Large intestine (tissue), 3 donors: ENCODE results near the gene POLR2J. TPM values are rescaled to one million over a fixed set of nuclear protein-coding genes. Genes with fewer than 3 reads are reported as not detected.
A peak's percentile ranks its signal among the peaks of the same experiment; 100 is the strongest.

Experiments
- DNase-seq, 2 donors: peaks; one replicate each; pipeline versions ENCODE4 v3.0.0 to v3.0.0-alpha.2; 2013
- H3K27ac ChIP-seq: one replicate; pipeline ENCODE4 v1.5.1; 2013; ENCODE audit warnings: low read length
- H3K27me3 ChIP-seq: 2 replicates; pipeline ENCODE4 v1.6.1; 2013; ENCODE audit warnings: low read length; ENCODE audit not compliant: control insufficient read depth, insufficient read depth
- H3K36me3 ChIP-seq: 2 replicates; pipeline ENCODE4 v1.6.1; 2013; ENCODE audit warnings: low read length; ENCODE audit not compliant: control insufficient read depth, insufficient read depth
- H3K4me1 ChIP-seq: one replicate; pipeline ENCODE4 v1.6.1; 2013; ENCODE audit warnings: low read length; ENCODE audit not compliant: control insufficient read depth, insufficient read depth
- H3K4me3 ChIP-seq: one replicate; pipeline ENCODE4 v1.5.1; 2013; ENCODE audit warnings: low read length
- H3K9me3 ChIP-seq: one replicate; pipeline ENCODE4 v1.6.1; 2013; ENCODE audit warnings: mild to moderate bottlenecking, low read depth, low read length, moderate library complexity; ENCODE audit not compliant: control insufficient read depth
- WGBS: methylation state at CpG from one replicate; pipeline ENCODE4 v1.1.5; 2013; ENCODE audit warnings: low lambda C conversion rate; ENCODE audit not compliant: insufficient coverage; 5-methylcytosine and 5-hydroxymethylcytosine counted together
- polyA plus RNA-seq: library from polyadenylated mRNA; unstranded; fragments of 120-200 nt; gene quantifications from one replicate; pipeline ENCODE4 v1.2.1, GENCODE V29; 2013

POLR2J gene
- polyA plus RNA-seq, 1 donor: 50.7 TPM

DNA sequence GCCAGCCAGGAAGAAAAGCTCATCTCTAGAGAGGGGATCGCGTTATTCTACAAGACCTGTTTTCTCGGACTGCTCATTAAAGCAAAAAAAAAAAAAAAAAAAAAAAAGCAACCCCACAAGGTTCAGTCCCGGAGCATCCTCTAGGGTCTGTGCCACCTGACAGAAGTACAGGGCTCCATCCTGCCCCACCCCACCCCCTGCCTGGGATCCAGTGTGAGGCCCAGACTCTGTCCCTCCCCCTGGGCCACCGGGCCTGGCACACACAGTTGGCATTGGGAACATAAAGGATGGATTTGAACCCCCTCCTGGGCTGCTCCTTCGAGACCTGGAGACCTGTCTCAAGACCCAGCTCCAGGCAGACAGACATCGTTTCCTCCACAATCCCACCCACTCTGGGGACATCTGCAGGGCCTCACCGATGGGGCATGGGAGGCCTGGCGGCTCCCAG is 44.7 kb downstream of the POLR2J start:
- no CpG with 5 or more reads among the region's 9 CpGs for WGBS
- DNase-seq: no peak

DNA sequence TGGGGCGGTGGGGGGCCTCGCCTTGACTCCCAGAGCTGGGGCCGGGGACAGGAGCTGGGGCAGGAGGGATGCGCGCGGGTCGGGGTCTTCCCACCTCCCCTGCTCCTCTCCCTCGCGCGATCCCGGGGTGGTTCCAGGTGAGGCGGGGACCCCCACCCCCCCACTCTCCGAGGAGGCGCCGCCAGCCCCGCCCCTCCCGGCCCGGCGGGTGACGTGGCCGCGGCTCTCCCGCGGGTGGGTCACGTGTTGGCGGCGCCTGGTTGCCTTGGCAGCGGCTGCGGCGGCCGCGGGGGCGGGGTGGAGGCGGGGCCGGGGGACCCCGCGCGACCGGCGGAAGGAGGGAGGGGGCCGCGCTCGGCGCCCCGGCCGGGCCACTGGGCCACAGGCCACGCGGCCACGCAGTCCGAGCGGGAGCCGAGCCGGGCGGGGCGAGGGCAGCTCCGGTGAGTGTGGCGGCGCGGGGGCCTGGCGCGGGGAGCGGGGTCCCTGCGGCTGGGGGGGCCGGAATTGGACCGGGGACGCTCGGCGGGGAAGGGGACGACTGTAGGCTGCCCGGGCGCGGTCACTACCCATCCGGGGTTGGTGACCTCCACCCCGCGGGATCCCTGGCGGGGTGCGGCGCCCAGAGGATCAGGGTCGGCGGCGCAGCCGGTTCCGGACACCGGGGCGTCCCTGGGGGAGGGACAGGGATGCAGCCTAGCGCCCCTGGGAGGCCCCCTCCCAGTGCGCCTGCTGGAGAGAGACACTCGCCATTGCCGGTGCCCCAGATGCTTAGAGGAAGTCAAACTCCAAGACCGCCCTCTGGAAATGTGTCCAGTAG is 45.3 kb downstream of the POLR2J start, which contains the start of gene ORAI2:
Gene ORAI2, plus strand, starts transcription at position 357 of the 820 bp plus-strand sequence. CDS start 5,382 bp downstream, outside the sequence.
- peak; percentile 48 to 62 for DNase-seq
- no peaks in the 10 kb centered on the region for H3K36me3 ChIP-seq
- peaks cover 15% of the 10 kb centered on the region for H3K4me1 ChIP-seq
- no peak within 1 kb of the TSS for H3K27ac ChIP-seq
- no CpG with 5 or more reads among the region's 90 CpGs for WGBS
- H3K4me3 ChIP-seq: peak within 1 kb of the TSS; percentile 76
- H3K9me3 ChIP-seq: no peaks in the 10 kb centered on the region
- H3K27me3 ChIP-seq: no peaks in the 10 kb centered on the region

More for the DNA sequence above, 44.7 kb downstream of the POLR2J start:
- Histone ChIP-seq H3K27ac (no peak overlapping the region), H3K9me3 (no peaks in the 10 kb centered on the region), H3K4me3 (peak overlapping the region; percentile 76), H3K27me3 (no peaks in the 10 kb centered on the region), H3K36me3 (peaks cover under 1% of the 10 kb centered on the region), H3K4me1 (peaks cover 15% of the 10 kb centered on the region)

DNA sequence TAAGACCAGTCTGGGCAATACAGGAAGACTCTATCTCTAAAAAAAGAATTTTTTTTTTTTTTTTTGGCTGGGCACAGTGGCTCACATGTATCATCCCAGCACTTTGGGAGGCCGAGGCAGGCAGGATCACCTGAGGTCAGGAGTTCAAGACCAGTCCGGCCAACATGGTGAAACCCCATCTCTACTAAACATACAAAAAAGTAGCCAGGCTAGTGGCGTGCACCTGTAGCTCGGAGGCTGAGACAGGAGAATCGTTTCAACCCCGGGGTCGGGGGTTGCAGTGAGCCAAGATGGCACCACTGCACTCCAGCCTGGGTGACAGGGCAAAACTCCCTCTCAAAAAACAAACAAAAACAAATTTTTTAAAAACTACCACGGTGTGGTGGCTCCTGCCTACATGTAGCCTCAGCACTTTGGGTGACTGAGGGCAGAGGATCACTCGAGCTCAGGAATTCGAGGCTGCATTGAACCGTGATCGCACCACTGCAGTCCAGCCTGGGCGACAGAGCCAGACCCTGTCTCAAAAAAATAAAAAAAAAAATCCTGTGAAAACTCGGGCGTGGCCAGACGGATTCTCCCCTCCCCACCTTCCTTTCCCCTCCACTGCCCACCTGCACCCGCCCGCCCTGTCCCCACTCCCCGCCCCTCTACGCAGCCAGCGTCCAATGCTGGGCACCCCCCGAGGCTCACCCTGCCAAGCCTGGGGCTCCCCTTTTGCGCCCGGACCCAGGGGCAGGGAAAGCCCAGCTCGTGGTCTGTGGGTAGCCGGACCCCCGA is 46.1 kb downstream of the POLR2J start:
- Histone ChIP-seq H3K4me1 (peaks cover 15% of the 10 kb centered on the region), H3K4me3 (peak overlapping the region; percentile 68), H3K27me3 (no peaks in the 10 kb centered on the region), H3K36me3 (no peaks in the 10 kb centered on the region), H3K27ac (no peak overlapping the region), H3K9me3 (no peaks in the 10 kb centered on the region)
- no CpG with 5 or more reads among the region's 27 CpGs for WGBS
- peak in 1 of 2 donors; percentile 25 for DNase-seq

GRCh38 chr7:102431617-102432298 is 47.0 kb downstream of the POLR2J start:
- peaks cover 6% of the 10 kb centered on the region for H3K36me3 ChIP-seq
- DNase-seq: peak in 1 of 2 donors; percentile 58
- WGBS: 40% methylated on average over 2 of the region's 17 CpGs
- H3K4me3 ChIP-seq: peak overlapping the region; percentile 6
- no peaks in the 10 kb centered on the region for H3K27me3 ChIP-seq
- no peaks in the 10 kb centered on the region for H3K9me3 ChIP-seq
- peaks cover 15% of the 10 kb centered on the region for H3K4me1 ChIP-seq
- peak overlapping the region; percentile 33 for H3K27ac ChIP-seq

DNA sequence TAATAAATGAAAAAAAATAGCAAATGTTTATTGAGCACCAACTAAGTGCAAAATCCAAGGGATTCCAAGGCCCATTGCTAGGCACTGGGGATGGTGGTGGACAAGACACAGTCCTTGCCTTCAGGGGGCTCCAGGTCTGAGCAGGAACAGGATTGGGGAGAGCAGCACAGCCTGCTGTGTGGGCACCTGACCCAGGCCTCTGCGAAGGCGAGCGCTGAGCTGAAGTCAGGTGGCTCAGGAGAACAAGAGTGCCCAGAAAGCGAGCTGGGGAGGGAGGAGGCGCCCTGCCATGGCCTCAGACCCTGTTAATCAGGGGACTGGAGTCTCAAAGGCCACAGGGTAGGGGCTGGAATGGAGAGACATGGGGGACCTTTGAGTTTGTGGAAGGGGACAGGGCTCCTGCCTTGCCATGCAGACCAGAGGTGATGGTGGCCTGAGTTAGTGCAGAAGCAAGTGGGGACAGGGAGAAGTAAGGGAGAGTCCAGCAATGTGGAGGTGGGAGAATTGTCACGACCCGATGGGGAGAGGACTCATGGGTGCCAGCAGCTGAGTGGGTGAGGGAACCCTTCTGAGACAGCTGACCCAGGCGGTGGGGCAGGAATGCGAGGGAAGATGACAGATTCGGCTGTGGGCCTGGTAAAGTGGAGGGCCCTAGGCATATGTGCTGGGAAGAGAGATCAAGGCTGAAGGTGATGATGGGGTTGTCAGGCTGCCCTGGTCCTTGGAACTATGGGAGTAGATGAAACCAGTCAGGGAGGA is 49.4 kb downstream of the POLR2J start:
- Histone ChIP-seq H3K4me1 (peaks cover 13% of the 10 kb centered on the region), H3K4me3 (no peak overlapping the region), H3K27ac (no peak overlapping the region), H3K27me3 (no peaks in the 10 kb centered on the region), H3K36me3 (peaks cover 30% of the 10 kb centered on the region), H3K9me3 (no peaks in the 10 kb centered on the region)
- no CpG with 5 or more reads among the region's 10 CpGs for WGBS
- DNase-seq: no peak

- Histone ChIP-seq H3K27ac (no peak overlapping the region), H3K4me1 (peaks cover 4% of the 10 kb centered on the region), H3K4me3 (no peak overlapping the region), H3K36me3 (peaks cover 38% of the 10 kb centered on the region), H3K9me3 (no peaks in the 10 kb centered on the region), H3K27me3 (no peaks in the 10 kb centered on the region)
- DNase-seq: no peak
- no CpG with 5 or more reads among the region's 5 CpGs for WGBS
Observed at GRCh38 chr7:102427019-102427405, 51.7 kb downstream of the POLR2J start.

DNA sequence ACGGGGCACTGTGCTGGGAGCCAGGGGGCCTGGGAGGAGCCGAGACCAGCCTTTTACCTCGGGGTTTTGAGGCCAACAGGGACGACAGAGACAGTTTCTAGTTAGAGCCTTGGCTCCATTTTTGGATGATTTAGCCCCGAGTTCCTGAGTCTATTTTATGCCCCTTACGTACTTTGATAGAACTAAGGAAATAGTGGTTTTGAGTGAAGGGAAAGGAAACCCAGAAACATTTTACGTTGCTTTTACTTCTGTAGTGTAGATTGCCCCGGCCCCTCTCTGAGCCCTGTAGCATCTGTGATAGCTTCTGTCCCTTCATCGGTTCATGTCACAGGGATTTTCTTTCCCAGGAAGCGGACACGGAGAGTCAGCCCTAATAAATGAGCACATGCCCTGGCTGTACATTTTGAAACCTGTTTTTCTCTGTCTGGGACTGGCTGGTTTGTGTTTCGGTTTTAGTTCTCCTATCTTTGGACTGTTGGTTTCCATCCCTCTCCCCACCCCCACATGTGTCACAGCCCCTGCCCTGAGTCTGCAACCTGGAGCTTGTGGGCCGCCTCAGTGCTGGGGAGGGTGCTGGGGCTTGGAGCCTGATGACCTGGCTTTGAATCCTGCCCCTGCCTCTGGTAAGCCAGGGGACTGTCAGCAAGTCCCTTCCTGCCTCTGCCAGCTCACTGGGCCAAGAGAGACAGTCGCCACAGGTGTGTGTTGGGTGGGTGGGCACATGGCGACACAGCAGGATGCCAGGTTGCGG is 52.3 kb downstream of the POLR2J start:
- Histone ChIP-seq H3K36me3 (peaks cover 38% of the 10 kb centered on the region), H3K4me3 (no peak overlapping the region), H3K4me1 (no peaks in the 10 kb centered on the region), H3K9me3 (no peaks in the 10 kb centered on the region), H3K27ac (peak overlapping the region; percentile 46), H3K27me3 (no peaks in the 10 kb centered on the region)
- no peak for DNase-seq
- no CpG with 5 or more reads among the region's 16 CpGs for WGBS

- DNase-seq: peak in 1 of 2 donors; percentile 36
- Histone ChIP-seq H3K9me3 (no peaks in the 10 kb centered on the region), H3K27ac (peak overlapping the region; percentile 46), H3K36me3 (peaks cover 41% of the 10 kb centered on the region), H3K4me3 (no peak overlapping the region), H3K4me1 (no peaks in the 10 kb centered on the region), H3K27me3 (no peaks in the 10 kb centered on the region)
- WGBS: no CpG with 5 or more reads among the region's 25 CpGs
Observed at GRCh38 chr7:102425639-102426267, 53.0 kb downstream of the POLR2J start.

GRCh38 chr7:102424787-102425218 is 53.9 kb downstream of the POLR2J start:
- Histone ChIP-seq H3K36me3 (peaks cover 51% of the 10 kb centered on the region), H3K9me3 (no peaks in the 10 kb centered on the region), H3K27me3 (no peaks in the 10 kb centered on the region), H3K4me1 (no peaks in the 10 kb centered on the region), H3K27ac (no peak overlapping the region), H3K4me3 (no peak overlapping the region)
- 100% methylated on average over 1 of the region's 13 CpGs for WGBS
- no peak for DNase-seq
